ENCODE measurements around the gene PHYHIPL.

PHYHIPL gene

GRCh38 chr10:59284118-59284975 lies 107.9 kb downstream of the PHYHIPL start:
- H3K27ac ChIP-seq = no peak overlapping the region

GRCh38 chr10:59285073-59285472 lies 108.6 kb downstream of the PHYHIPL start:
- no peak for TF ChIP-seq CTCF (conservative IDR thresholded peaks at IDR 0.05)
- H3K27ac ChIP-seq = 0 out of 2 replicates have a peak overlapping the region, but pooled peaks have one; percentile 2

More at GRCh38 chr10:59284118-59284975, 107.9 kb downstream of the PHYHIPL start:
- TF ChIP-seq CTCF (conservative IDR thresholded peaks at IDR 0.05) = no peak

DNA sequence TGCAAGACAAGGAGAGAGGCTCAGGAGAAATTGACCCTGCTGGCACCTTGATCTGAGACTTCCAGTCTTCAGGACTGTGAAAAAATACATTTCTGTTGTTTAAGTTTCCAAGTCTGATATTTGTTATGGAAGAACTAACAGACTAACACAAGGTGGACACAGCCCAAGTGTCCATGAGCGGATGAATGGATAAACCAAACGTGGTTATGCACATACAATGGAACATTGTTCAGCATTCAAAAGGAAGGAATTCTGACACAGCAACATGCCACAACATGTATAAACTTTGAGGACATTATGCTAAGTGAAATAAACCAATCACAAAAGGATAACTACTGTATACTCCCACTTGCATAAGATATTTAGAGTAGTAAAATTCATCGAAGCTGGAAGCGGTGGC lies 109.4 kb downstream of the PHYHIPL start:
- no peak for TF ChIP-seq CTCF (conservative IDR thresholded peaks at IDR 0.05)
- no peak overlapping the region for H3K27ac ChIP-seq

- no peak for TF ChIP-seq CTCF (conservative IDR thresholded peaks at IDR 0.05)
- no peak overlapping the region for H3K27ac ChIP-seq
Measured at GRCh38 chr10:59287587-59288255, 111.3 kb downstream of the PHYHIPL start.

- no peak overlapping the region for H3K27ac ChIP-seq
- no peak for TF ChIP-seq CTCF (conservative IDR thresholded peaks at IDR 0.05)
Measured at GRCh38 chr10:59289853-59290252, 113.4 kb downstream of the PHYHIPL start.

GRCh38 chr10:59290448-59290847 lies 114.0 kb downstream of the PHYHIPL start:
- H3K27ac ChIP-seq = no peak overlapping the region
- no peak for TF ChIP-seq CTCF (conservative IDR thresholded peaks at IDR 0.05)

Data from VCaP (cell line).